Measurements from ENCODE around the gene RNF112. TPM values are rescaled to one million over a fixed set of nuclear protein-coding genes. Genes with fewer than 3 reads are reported as not detected.
A peak's percentile ranks its signal among the peaks of the same experiment; 100 is the strongest.
"Not testable (repeated sequence)": the region's sequence is repeated elsewhere in the genome, so short reads cannot be mapped to it uniquely, and the experiment has no call there.

RNF112 gene
- total RNA-seq, 1 donor from 2014 or later, result 0.40 TPM

DNA sequence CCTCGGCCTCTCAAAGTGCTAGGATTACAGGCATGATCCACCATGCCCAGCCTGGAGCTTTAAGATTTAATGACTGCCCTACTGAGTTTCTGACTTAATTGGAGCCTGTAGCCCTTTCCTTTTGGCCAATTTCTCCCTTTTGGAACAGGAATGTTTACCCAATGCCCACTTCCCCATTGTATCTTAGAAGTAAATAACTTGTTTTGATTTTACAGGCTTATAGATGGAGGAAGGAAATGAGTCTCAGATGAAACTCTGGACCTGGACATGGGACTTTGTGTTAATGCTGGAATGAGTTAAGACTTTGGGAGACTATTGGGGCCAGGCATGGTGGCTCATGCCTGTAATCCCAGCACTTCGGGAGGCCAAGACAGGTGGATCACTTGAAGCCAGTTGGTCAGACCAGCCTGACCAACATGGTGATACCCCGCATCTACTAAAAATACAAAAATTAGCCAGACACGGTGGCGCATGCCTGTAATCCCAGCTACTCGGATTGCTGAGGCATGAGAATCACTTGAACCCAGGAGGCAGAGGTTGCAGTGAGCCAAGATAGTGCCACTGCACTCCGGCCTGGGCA is 51.5 kb downstream of the RNF112 start:
- Mint-ChIP-seq H3K27ac (peak overlapping the region; percentile 62), H3K4me3 (peak overlapping the region; percentile 42), H3K4me1 (peaks cover 17% of the 10 kb centered on the region)
- H3K36me3 Mint-ChIP-seq (ENCODE audit: low read depth); intact Hi-C loops (cut with micrococcal nuclease); H3K9me3 Mint-ChIP-seq; DNase-seq; H3K27me3 Mint-ChIP-seq: not testable (repeated sequence)

- no peak for DNase-seq
- Mint-ChIP-seq H3K27me3 (no peaks in the 10 kb centered on the region), H3K9me3 (no peaks in the 10 kb centered on the region), H3K27ac (no peak overlapping the region), H3K4me3 (no peak overlapping the region), H3K4me1 (peaks cover 12% of the 10 kb centered on the region), H3K36me3 (ENCODE audit: low read depth) (no peaks in the 10 kb centered on the region)
- intact Hi-C loops (cut with micrococcal nuclease), result no loop called here
These were observed 53.3 kb downstream of the RNF112 start for GRCh38 chr17:19464031-19465026.

Other genes starting within 250 kb of the RNF112 start
- 7.9 and 10.2 TPM in 2 replicates for gene EPN2, start 173.9 kb upstream of the RNF112 start, total RNA-seq
- 6.1 and 6.3 TPM in 2 replicates for gene B9D1, start 48.5 kb upstream of the RNF112 start, total RNA-seq
- gene MAPK7, start 32.7 kb upstream of the RNF112 start, total RNA-seq, result 20.5 and 22.6 TPM in 2 replicates
- not detected in 2 replicates for gene MFAP4, start 24.0 kb upstream of the RNF112 start, total RNA-seq
- gene SLC47A1, start 122.6 kb downstream of the RNF112 start, total RNA-seq, result not detected in 2 replicates
- gene ALDH3A2, start 237.5 kb downstream of the RNF112 start, total RNA-seq, result 32.8 and 34.3 TPM in 2 replicates